ENCODE results near the gene COQ8B.

- TF ChIP-seq ZFX (IDR thresholded peaks at IDR 0.05; ENCODE audit: borderline replicate concordance) (no peak), CTCF (IDR thresholded peaks at IDR 0.05) (no peak)
Observed at GRCh38 chr19:40745402-40745780, 28.7 kb upstream of the COQ8B start.
